Measurements from ENCODE around the gene SELENOP.
"Not testable (repeated sequence)": the region's sequence is repeated elsewhere in the genome, so short reads cannot be mapped to it uniquely, and the experiment has no call there.

The SELENOP gene

GRCh38 chr5:42811591-42812446 is at the start of gene SELENOP:
Gene SELENOP, minus strand, starts transcription at chr5:42811892. Its CDS starts 3,539 bp downstream, at chr5:42808353.
- DNase-seq (ENCODE audit: low read depth in 3 of 3) = no peak

- DNase-seq (ENCODE audit: low read depth in 3 of 3) = no peak
These were observed 47.0 kb upstream of the SELENOP start for GRCh38 chr5:42858687-42859086.

DNA sequence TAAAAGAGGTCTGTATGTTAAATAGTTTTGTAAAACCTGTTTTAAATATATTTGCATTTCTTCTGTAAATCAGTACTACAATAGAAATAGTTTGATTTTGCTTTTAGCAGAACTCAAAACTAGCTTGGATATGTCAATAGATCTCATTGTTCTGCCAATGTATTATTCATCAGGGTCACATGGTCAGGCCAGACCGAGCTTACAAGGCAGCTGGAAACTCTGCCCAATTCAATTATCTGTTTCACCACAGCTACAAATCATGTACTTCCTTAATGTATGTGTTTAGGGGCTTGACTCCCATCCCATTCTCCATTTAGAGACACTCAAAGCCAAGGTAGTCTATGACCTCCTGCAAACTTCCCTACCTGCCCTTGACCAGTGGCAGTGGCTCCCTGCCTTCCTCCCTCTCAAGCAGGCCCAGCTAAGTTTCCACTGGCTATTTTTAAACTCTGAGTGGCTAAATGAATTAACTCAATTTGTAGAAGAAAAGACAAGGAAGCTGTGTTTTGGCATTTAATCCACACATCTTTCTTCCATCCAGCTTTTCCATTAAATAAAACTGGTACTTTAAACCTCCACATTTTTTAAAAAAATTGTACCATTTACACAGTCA is 46.4 kb upstream of the SELENOP start:
- no peak for DNase-seq (ENCODE audit: low read depth in 3 of 3)

- no peak for DNase-seq (ENCODE audit: low read depth in 3 of 3)
These were observed 44.1 kb upstream of the SELENOP start for GRCh38 chr5:42855811-42856210.

DNA sequence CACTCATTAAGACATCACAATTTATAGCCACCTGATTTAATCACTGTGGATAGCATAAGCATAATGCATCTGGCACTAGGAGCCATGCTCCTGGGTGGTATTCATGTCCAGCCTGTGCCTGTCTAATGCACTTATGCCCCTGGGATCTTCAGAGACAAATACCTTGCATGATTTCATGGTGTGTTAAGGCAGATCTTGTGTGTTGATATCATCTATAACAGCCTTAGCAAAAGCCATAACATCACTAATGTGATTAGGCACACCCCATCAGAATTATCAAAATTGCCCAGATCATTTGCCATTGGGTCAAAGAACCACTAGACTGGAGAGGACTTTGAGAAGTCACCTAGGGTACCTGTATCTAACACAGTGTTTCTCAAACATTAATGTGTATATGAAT is 43.7 kb upstream of the SELENOP start:
- DNase-seq (ENCODE audit: low read depth in 3 of 3) = no peak

DNA sequence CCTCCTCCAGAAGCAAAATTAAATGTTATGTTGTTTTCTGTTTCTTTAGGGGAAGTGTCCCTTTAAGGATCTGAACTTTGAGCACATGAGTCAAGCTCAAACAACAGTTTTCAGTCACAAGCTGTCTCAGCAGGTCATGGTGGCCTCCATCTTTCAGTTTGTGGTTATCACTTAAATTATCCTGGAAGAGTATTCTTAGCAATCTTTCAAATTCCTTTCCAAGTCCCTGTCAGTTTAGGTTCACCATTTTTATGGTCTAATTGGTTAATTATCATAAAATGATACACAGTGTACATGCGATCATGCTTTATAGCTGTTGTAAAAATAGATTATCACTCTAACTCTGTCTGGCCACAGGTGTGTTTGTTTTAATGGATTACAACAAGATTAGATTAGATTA is 43.1 kb upstream of the SELENOP start:
- no peak for DNase-seq (ENCODE audit: low read depth in 3 of 3)

- no peak for DNase-seq (ENCODE audit: low read depth in 3 of 3)
These were observed 41.1 kb upstream of the SELENOP start for GRCh38 chr5:42852826-42853225.

- DNase-seq (ENCODE audit: low read depth in 3 of 3) = no peak
These were observed 39.8 kb upstream of the SELENOP start for GRCh38 chr5:42851481-42851880.

- no peak for DNase-seq (ENCODE audit: low read depth in 3 of 3)
These were observed 36.9 kb upstream of the SELENOP start for GRCh38 chr5:42848545-42848944.

GRCh38 chr5:42844408-42844807 is 32.7 kb upstream of the SELENOP start:
- not testable (repeated sequence) for DNase-seq (ENCODE audit: low read depth in 3 of 3)

DNA sequence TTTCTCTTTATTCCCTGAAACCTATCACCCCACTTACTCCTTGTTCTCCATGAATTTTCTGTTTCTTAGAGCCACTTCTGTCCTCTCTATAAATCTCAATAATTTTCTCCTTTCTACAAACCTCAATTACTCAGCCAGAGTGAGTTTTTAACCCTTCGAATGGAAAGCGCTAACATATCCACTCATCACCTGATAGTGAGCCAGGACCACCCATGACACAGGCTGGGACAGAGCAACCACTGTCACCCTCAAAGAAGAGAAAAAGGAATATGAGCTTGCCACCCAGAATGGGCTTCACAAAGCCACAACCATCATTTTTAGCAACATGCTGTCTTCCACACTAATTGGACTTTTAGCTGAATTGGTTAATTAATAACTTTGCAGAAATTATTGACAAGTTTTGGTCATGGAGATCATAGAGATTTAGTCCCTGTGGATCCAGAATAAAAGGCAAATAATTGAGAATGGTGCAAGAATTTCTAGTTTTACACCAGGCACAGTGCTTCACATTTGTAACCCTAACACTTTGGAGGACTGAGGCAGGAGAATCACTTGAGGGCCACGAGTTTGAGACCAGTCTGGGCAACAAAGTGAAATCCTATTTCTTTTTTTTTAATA is 32.1 kb upstream of the SELENOP start:
- DNase-seq (ENCODE audit: low read depth in 3 of 3) = no peak

GRCh38 chr5:42842921-42843641 is 31.4 kb upstream of the SELENOP start:
- DNase-seq (ENCODE audit: low read depth in 3 of 3) = no peak

DNA sequence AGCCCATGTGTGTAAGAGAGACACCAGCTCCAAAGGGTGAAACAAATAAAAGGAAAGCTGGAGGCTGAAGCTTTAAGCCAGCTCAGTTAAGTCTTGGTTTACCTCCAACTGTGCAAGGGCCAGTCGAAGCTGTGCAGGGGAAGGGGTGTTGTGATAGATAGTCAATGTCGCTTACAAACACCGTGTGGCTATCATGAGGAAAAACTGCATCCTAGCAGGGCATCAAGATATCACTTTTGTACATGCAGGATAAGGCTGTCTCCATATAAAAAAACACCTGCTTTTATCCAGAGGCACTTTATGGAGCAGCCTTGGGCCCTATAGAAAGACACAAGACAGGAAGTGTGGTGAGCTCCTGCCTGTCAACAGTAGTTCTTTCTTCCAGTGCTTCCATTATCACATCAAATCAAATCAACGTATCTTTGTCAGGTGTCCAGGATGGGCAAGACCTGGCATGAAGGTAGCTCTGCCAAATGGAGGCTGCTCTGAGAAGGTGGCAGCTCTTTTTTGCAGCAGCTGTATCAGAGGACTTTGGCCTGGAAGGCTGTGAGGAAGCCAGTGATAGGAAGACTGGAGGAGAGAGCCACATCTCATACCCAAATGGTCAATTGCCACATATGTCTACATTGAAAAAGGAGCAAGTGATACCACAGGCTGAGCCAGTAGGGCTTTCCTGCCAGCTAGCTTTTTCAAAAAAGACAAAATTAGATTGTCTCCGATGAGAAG is 29.3 kb upstream of the SELENOP start:
- no peak for DNase-seq (ENCODE audit: low read depth in 3 of 3)

GRCh38 chr5:42840269-42840668 is 28.6 kb upstream of the SELENOP start:
- DNase-seq (ENCODE audit: low read depth in 3 of 3) = no peak

DNA sequence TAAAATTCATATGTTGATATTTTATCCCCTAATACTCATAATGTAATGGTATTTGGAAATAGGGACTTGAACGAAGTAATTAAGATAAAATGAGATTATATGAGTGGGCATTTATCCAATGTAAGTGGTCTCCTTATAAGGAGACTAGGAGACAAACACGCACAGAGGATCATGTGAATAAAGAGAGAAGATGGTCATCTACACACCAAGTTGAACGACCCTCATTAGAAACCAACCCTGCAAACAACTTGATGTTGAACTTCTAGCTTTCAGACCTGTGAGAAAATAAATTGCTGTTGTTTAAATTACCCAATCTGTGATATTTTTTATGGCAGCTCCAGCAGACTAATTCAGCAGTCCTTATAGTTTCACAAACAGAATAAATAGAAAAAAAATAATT is 27.5 kb upstream of the SELENOP start:
- no peak for DNase-seq (ENCODE audit: low read depth in 3 of 3)

DNA sequence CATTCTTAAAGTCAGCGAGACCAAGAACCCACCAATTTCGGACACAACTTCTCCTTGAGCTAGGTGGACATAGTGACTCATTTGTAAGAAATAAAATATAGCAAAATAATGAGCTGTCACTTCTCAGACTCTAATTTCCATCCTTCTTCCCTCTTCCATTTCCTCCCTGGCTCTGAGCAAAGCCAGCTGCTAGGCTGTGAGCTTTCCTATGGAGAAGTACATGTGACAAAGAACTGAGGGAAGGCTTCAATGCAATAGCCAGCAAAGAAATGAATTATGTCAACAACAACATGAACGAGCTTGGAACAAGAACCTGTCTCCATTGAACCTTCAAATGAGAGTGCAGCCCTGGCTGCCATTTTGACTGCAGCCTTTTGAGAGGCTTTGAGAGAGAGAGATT is 25.9 kb upstream of the SELENOP start:
- no peak for DNase-seq (ENCODE audit: low read depth in 3 of 3)

DNA sequence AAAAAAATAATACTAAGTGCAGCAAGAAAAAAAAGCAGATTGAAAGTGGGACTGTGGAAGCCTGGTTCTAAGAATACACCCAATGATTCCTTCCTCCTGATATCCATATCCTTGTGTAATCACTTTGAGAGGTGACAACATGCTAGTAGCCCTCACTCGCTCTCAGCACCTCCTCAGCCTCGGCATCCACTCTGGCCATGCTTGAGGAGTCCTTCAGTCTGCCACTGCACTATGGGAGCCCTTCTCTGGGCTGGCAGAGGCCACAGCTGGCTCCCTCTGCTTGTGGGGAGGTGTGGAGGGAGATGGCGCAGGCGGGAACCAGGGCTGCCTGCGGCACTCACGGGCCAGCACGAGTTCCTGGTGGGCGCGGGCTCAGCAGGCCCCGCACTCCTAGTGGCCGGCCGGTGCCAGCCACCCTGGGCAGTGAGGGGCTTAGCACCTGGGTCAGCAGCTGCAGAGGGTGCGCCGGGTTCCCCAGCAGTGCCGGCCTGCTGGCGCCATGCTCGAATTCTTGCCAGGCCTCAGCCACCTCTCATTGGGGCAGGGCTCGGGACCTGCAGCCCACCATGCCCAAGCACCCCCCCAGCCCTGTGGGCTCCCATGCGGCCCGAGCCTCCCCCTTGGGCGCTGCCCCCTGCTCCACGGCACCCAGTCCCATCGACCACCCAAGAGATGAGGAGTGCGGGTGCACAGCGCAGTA is 24.5 kb upstream of the SELENOP start:
- no peak for DNase-seq (ENCODE audit: low read depth in 3 of 3)

- DNase-seq (ENCODE audit: low read depth in 3 of 3) = no peak
These were observed 20.4 kb upstream of the SELENOP start for GRCh38 chr5:42832060-42832459.

GRCh38 chr5:42830924-42831323 is 19.2 kb upstream of the SELENOP start:
- DNase-seq (ENCODE audit: low read depth in 3 of 3) = no peak

DNA sequence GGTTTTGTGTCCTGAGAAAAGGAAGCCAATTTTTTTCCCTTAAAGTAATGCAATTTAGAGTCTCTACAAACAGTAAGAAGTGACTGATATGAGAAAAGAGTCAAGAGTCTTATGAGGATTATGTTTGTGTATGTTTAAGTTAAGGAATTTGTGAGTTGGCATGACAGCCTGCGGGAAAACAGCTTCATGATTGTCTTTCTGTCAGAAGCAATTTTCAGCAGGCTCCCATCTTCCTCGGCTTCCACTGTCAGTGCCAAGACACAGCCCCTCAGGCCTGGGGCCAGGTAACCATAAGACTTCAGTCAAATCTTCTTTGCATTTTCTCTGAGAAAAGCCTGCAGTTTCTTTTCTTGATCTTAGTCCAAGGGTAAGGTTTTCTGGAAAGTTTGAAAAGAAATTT is 17.0 kb upstream of the SELENOP start:
- DNase-seq (ENCODE audit: low read depth in 3 of 3) = no peak
